Left lobe of liver (tissue), 2 donors: ENCODE data around the gene BAX. TPM values are rescaled to one million over a fixed set of nuclear protein-coding genes. Genes with fewer than 3 reads are reported as not detected.

Source experiments
- ATAC-seq: fragments of 200-7000 bp; cut with Tn5 transposase; one replicate; pipeline ENCODE4 v1.9.1; 2020; ENCODE audit warnings: mild to moderate bottlenecking, moderate library complexity
- DNase-seq: peaks from one replicate; pipeline ENCODE4 v3.0.0-alpha.2; 2020; ENCODE audit warnings: low spot score
- total RNA-seq: library from RNA; stranded (reverse); gene quantifications from one replicate; pipeline ENCODE4 v1.2.1, GENCODE V29; 2021
- donor health status: DM: no; HTN: no; CAD: no; lungs with moderate emphysema.
- donor health status: DM: no; HTN: yes; CAD: no.

The BAX gene
- total RNA-seq, 1 donor from 2014 or later: 18.9 TPM

GRCh38 chr19:48961673-48962028 is 7.0 kb downstream of the BAX start:
- ATAC-seq (no peak), DNase-seq (no peak)

DNA sequence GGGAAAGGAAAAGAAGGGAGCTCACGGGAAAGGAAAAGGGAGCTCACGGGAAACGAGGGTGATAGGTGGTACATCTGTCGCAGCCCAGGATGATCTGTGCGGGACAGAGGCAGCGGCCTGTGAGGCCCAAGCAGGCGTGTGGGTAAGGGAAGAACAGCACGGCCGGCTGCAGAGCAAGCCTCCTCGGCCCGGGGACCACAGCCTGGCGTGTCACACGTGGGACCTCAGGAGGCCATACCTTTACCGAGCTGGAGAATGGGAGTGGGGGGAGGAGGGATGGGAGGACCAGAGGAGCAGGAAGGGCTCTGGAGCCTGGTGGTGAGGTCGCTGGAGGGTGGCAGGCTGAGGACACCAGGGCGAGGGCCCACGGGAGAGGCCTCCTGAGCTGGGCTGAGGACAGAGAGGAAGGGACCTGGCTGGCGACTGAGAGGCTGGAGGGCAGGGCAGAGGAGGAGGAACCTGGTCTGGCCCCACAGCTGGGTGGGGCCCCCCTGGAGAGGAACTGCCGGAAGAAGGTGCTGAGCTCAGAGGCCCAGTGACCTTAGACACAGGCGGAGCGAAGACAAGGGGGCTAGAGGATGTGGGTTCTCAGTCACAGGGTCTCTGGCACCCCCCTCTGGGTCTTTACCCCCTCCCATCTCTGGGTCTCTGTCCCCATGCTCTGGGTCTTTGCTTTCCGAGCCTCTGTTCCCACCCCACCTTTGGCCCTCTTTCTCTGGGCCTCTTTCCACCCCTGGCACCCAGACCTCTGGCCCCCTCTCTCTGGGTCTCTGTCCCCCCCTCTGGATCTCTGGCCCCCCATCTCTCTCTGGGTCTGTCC is 7.6 kb downstream of the BAX start:
- peak; percentile 89 for DNase-seq
- peak; percentile 57 for ATAC-seq

DNA sequence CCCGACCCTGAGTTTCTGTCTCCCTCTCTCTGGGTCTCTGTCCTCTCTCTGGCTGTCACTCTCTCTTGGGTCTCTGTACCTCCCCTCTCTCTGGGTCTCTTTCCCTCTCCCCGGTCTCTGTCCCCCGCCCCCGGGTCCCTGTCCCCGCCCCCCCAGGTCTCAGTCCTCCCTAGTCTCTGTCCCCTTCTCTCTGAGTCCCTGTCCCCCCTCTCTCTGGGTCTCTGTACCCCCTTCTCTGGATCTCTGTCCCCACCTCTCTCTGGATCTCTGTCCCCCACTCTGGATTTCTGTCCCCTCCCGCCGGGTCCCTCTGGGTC is 8.1 kb downstream of the BAX start:
- no peak for ATAC-seq
- DNase-seq: no peak

DNA sequence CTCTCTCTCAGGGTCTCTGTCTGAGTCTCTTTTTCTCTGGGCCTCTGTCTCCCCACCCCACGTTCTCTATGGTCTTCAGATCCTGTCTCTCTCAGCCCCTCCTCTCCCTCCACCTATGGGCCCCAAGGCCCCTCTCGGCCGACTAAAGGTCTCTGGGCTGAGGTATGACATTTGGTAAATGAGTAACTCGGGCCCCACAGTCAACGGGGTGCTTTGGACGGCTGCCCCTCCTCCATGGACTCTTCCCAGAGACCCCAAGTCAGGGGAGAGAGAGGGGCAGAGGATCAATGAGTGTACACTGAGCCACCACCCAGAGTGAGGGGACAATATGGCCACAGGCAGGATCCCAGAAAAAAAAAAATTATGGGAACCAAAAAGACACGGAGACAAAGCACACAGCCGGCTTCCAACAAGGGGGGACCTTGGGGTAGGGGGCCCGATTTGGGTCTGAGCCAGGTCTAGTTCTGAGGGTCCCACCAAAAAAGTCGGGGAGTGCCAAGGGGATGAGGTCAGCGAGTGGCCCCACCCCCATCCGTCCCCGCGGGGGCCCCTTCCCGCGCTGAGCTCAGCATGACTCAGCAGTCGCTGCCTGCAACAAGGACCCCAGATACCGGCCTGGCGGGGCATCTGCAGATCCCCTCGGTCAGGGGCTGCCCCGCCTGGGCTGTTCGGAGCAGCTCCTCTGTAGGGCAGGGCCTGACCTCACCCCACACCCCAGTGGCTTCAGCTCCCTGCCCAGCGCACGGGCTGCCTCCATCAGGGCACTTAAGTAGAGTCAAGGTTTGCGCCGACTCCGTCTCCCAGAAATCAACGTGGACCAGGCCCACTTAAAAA is 8.9 kb downstream of the BAX start:
- DNase-seq: peak; percentile 87
- ATAC-seq: peak; percentile 43

GRCh38 chr19:48964205-48965039 is 9.7 kb downstream of the BAX start:
- ATAC-seq (peak; percentile 3), DNase-seq (no peak)

- peak; percentile 99 for DNase-seq
- ATAC-seq: peak; percentile 61
Observed at GRCh38 chr19:48965040-48965805, 10.5 kb downstream of the BAX start, which contains the start of gene FTL. FTL (plus strand) TSS chr19:48965309; CDS start chr19:48965508, 199 bp downstream.

- ATAC-seq: peak; percentile 2
Observed at GRCh38 chr19:48965806-48966540, 11.3 kb downstream of the BAX start.

GRCh38 chr19:48966541-48967345 is 12.1 kb downstream of the BAX start:
- DNase-seq (no peak), ATAC-seq (no peak)

More at GRCh38 chr19:48965806-48966540, 11.3 kb downstream of the BAX start:
- DNase-seq: peak; percentile 76

DNA sequence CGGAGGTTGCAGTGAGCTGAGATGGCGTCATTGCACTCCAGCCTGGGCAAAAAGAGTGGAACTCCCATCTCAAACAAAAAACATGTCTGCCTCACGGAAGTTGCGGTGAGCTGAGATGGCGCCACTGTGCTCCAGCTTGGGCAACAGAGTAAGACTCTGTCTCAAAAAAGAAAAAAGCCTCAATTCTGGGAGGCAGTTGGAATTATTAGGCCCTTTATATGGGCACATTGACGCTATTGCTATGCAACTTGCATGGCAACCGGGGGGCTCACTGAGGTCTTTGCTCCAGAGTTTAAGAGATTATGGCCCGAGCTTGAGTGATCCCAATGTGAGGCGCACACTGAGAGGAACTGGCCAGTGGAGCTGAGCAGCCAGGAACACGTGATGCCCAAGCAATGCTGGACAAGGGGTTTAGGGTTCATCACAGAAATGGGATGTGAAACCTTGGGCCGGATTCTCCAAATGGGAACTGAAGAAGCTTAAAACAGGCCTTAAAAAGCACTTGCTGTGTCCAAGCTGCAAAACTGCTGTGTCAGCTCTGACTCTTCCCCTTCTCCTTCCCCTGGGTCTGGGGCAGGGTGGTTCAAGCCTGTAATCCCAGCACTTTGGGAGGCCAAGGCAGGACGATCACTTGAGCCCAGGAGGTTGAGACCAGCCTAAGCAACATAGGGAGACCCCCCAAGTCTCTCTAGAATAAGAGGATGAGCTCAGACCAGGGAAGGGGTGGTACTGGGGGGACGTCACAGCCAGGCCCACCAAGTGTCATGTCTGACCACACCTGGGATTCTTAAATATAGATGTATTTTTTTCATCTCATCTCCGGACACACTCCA is 12.9 kb downstream of the BAX start:
- ATAC-seq (peak; percentile 19), DNase-seq (peak; percentile 75)

DNA sequence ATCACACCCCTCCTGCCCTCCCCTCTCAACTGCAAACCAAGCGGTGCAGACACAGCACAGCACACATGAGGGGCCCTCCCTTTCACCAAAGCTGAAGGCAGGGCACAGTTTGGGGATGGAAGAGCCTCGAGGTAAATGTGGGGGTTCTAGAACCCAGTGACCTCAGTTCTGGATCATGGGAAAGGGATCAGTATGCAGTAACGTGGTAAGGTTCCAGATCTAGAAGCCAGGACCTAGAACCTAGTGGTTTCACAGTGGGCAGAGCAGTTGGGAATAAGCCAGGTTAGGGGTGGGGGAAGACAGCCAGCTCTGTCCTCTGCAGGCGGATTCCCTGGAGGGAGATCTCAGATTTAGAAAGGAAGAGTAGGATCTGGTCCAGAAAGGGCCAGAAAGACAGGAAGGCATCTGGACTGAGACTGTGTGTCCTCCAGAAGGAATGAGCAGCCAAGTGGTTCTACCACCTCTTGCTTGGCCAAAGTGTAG is 13.5 kb downstream of the BAX start:
- ATAC-seq: peak; percentile 1
- peak; percentile 59 for DNase-seq

DNA sequence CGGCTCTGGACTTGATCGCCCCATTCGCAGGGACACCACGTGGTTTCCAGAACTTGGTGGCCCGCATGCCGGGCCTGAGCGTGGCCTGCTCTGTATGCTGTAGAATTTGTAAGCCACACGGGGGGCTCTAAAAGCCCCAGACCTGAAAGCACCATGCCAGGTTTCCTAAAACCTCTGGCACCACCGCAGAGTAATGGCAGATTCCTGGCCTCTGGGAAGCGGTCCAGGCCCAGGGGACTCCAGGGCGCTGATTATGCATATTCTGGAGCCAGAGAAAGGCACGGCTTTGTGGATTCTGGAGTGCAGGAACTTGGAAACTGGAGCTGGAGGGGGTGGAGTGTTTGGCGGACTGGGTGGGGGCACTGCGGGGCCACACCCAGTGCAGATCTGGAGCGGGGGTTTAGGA is 14.1 kb downstream of the BAX start:
- DNase-seq: peak; percentile 78

GRCh38 chr19:48969276-48970138 is 14.8 kb downstream of the BAX start:
- DNase-seq (peak; percentile 53), ATAC-seq (no peak)

More for the DNA sequence above, 14.1 kb downstream of the BAX start:
- ATAC-seq: peak; percentile 23

DNA sequence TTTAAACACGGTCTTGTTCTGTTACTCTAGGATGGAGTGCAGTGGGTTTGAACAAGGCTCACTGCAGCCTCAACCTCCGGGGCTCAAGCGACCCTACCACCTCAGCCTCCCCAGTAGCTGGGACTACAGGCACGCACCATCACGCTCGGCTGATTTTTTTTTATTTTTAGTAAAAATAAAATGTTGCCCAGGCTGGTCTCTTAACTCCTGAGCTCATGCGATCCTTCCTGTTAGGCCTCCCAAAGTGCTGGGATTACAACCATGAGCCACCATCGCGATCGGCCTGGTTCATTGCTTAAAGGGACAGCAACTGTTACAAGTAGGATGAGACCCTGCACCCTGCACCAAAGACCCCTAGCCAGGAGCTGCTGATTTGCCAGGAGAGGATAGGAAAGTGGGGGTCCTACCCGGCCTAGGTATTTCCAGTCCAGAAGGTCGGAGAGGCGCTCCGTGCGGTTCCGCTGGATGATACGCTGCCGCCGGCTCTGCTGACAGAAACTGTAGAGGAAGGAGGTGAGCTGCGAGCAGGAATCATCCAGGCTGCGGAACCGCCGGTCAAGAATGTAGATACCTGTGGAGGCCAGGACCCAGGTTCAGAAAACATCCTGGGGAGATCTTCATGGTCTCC is 15.6 kb downstream of the BAX start:
- no peak for ATAC-seq
- DNase-seq: no peak

- DNase-seq (peak; percentile 72), ATAC-seq (peak; percentile 38)
Observed at GRCh38 chr19:48970923-48971395, 16.3 kb downstream of the BAX start.

DNA sequence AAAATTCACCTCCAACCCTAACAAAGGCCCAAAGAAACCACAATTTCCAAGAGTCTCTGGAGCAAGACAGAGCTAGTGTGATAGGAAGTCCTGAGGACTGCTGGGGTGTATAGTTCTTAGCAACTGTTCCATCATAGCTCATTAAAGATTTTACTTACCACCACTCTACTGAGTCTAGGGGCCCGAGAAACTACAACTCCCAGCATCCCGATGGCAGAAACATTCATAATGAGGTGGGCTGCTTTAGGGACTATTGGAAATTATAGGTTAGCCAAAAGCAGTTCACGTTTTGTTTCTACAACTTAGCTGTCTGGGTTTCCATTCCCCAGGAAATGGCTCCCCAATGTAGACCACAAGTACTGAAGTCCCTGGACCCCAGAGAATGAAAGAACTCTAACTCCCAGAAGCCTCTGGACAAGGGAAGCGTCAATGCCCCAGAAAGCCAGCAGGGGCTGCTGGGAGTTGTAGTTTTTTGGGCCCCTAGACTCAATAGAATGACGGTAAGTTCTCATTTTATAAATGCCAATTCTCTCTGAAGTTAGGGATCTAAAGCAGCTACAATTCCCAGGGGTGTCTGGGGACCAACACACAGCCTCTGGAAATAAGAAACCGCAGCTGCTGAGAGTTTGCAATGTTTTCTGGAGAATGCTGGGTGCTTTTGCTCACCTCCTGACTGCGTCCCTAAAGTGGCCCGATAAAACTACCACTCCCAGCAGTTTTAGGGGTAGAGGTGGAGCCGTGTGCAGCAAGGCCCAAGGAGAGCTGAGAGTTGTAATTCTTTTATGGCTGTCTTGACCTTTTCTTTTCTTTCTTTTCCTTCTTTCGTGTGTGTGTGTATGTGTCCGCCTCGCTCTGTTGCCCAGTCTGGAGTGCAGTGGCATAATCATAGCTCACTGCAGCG is 21.5 kb downstream of the BAX start:
- no peak for DNase-seq
- peak; percentile 54 for ATAC-seq
